Fibroblast of gingiva (primary cell): ENCODE results near the gene FLOT1.
"Not testable (repeated sequence)": the region's sequence is repeated elsewhere in the genome, so short reads cannot be mapped to it uniquely, and the experiment has no call there.

Experiments
- DNase-seq: peaks from one replicate; pipeline ENCODE4 v3.0.0-alpha.2; 2011; ENCODE audit warnings: low read depth

Gene FLOT1

GRCh38 chr6:30767158-30767943 lies 24.9 kb upstream of the FLOT1 start:
- no peak for DNase-seq

- DNase-seq = no peak
These were observed 24.1 kb upstream of the FLOT1 start for GRCh38 chr6:30766461-30767157.

DNA sequence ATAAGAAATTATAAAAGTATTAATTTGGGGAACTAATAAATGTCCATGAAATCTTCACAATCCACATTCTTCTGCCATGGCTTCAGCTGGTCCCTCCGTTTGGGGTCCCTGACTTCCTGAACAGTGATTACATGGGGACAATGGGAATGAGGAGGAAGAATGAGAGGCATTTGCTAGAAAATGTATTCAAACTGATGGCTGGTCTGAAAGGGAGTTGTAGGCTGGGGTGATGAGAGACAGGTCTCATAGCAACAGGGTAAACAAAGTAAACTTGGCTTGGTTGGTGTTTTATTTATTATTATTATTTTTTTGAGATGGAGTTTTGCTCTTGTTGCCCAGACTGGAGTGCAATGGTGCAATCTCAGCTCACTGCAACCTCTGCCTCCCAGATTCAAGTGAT lies 23.0 kb upstream of the FLOT1 start:
- DNase-seq = not testable (repeated sequence)

DNA sequence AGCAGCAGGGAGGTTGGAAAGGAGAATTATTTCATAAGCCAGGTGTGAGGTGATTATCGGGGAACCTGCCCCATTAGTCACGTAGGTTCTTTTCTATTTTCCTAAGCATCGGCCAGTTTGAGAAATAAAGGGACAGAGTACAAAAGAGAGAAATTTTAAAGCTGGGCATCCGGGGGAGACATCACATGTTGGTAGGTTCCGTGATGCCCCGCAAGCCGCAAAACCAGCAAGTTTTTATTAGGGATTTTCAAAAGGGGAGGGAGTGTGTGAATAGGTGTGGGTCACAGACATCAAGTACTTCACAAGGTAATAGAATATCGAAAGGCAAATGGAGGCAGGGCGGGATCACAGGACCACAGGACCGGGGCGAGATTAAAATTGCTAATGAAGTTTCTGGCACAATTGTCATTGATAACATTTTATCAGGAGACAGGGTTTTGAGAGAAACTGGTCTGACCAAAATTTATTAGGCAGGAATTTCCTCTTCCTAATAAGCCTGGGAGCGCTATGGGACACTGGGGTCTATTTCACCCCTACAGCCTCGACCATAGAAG lies 22.1 kb upstream of the FLOT1 start:
- not testable (repeated sequence) for DNase-seq

- DNase-seq = no peak
These were observed 21.4 kb upstream of the FLOT1 start for GRCh38 chr6:30763618-30764489.

DNA sequence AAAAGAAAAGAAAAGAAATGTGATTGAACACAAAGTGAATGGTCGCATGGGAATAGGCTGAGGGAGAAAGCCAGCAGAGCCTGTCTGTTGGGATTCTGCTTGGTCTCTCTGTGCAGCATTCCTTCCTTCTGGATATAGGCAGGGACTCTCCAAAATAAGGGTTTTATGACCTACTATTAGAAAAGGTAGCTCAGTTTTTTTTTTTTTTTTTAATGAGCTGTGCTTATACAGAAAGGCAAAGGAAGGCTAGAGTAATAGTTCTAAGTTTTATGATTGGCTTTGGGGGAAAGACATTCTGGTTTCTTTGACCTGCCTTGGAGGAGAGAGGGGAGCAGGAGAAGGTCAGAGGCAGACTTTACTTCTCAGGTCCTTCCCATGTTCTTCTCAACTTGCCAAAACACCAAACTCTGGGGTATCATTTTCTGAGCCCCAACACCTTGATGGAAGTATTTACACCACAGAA lies 20.7 kb upstream of the FLOT1 start:
- DNase-seq = no peak

DNA sequence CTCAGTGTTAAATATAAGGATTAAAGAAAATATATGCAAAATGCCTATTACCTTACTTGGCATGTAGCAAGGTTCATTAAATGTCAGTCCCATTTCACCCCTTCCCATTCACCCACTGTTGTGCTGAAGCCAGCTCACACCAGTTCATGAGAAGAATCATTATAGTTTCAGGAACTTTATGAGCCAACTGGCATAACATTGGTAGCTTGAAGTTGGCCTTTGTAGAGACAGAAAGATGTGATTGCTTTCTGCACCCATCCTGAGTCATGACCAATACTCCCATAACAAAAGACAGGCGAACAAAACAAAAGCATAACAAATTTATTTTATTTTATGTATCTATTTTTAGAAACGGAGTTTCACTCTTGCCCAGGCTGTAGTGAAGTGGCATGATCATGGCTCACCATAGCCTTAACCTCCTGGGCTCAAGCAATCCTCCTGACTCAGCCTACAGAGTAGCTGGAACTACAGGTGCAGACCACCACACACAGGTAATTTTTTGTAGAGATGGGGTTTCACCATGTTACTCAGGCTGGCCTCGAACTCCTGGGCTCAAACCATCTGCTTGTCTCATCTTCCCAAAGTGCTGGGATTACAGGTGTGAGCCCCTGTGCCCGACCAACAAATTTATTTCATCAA lies 19.4 kb upstream of the FLOT1 start:
- no peak for DNase-seq

GRCh38 chr6:30760549-30760948 lies 18.1 kb upstream of the FLOT1 start:
- no peak for DNase-seq

- DNase-seq = peak; percentile 72
These were observed 17.2 kb upstream of the FLOT1 start for GRCh38 chr6:30759575-30760239.

- DNase-seq = no peak
These were observed 14.9 kb upstream of the FLOT1 start for GRCh38 chr6:30757261-30757904.

DNA sequence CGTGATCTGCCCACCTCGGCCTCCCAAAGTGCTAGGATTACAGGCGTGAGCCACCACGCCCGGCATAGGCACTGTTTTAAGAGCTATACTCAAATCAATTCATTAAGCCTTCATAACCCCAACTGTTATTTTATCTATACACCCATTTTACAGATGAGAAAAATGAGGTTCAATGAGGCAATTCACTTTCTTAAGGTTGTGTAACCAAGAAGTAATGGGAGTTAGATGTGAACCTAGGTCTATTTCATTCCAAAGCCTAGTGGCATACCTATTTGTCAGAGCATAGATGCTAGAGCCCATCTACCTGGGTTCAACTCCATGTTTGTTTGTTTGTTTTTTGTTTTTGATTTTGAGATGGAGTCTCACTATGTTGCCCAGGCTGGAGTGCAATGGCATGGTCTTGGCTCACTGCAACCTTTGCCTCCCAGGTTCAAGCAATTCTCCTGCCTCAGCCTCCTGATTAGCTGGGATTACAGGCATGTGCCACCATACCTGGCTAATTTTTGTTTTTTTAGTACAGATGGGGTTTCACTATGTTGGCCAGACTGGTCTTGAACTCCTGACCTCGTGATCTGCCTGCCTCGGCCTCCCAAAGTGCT lies 14.0 kb upstream of the FLOT1 start:
- DNase-seq = not testable (repeated sequence)

DNA sequence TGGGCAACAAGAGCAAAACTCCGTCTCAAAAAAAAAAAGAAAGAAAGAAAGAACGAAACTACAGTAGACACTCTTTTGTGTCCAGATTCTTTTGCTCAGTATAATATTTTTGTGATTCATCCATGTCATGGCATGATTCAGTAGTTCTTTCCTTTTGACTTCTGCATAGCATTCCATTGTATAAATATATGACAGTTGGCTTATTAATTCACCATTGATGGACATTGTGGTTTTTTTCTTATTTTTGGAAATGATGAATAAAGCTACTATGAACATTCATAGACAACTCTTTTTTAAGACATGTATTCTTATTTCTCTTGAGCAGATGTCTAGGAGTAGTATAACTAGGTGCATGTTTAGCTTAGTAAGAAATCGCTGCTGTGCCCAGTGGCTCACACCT lies 12.1 kb upstream of the FLOT1 start:
- no peak for DNase-seq

GRCh38 chr6:30752157-30752927 lies 9.9 kb upstream of the FLOT1 start:
- DNase-seq = peak; percentile 100

DNA sequence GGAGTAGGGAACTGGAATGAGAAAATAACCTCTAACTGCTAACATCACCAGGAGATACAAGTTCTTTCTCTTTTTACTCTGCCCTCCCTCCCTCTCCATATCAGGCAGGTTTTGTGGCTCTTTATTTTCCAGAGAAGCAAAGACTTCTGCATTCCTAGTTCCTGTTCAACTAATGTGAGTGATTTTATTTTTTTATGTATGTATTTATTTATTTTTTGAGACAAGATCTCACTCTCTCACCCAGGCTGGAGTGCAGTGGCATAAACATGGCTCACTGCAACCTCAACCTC lies 7.8 kb upstream of the FLOT1 start:
- DNase-seq = no peak

DNA sequence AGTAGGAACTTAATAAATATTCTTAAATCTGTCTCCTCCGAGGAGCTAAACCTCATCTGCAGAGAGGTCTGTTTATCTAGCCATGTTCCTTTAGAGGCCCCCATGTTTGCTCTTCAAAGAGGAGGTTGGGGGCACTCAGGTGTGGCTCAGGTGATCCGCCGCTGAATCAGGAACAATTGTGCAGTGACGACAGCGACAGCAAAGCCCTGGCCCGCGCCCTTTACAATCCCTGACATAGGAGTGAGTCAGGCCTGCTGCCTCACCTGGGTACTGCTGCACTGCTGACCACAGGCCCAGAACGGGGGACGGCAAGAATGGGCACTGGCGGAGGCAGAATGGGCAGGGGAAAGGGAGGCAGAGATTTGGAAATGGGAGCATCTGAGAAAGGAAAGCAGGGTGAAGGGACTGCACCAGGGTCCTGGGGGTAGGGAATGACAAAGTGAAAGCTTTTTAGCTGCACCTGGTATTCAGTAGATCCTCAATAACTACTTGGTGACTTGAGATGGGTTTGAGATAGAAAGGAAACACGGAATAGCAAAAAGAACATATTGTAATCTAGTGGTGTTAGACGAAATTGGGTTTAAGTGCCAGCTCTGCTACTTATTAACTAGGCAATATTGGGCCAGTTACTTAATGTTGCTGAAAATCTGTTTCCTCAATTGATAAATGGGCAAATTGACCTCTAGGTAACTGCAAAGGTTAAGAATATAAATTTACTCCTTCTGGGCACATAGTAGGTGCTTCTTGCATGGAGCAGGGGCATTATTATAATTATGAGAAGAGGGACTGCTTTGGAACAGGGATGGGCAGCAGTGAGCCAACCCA lies 7.3 kb upstream of the FLOT1 start:
- no peak for DNase-seq

DNA sequence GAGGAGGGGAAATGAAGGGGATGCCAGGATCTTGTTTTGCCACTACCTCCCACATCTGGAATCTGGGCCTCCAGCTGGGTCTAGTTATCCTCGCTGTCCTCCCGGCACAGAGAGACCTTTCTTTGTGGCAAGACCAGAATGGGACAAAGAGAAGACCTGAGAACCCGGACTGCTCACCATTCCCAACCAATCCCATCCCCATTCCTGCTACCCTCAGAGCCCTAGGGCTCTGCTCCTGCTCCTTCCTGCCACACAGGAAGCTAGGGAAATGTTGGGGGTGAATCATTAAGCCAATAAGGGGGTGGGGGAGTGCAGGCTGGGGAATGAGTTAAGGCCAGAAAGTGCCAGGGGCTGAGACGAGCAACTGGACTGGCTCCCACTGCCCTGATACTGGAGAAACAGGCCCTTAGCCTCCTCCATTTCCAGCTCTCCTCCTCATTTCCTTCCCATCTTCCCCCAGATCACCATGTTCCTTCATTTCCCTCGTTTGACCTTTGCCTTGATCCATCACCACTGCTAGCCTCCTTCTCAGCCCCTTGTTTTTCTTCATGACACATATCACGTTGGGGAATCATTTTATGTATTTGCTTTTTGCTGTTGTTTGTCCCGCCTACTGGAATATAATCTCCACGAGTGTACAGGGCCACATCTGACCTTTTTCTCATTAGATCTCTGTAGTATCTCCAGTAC lies 6.5 kb upstream of the FLOT1 start:
- peak; percentile 65 for DNase-seq

GRCh38 chr6:30747902-30748769 lies 5.6 kb upstream of the FLOT1 start:
- no peak for DNase-seq
